DMS 273 (cell line): ENCODE results near the gene AHDC1.

Source experiments
- DNase-seq: peaks from one replicate; lab custom pipeline; 2025; ENCODE audit not compliant: unreplicated experiment; lab: John Stamatoyannopoulos, UW

AHDC1 gene

DNA sequence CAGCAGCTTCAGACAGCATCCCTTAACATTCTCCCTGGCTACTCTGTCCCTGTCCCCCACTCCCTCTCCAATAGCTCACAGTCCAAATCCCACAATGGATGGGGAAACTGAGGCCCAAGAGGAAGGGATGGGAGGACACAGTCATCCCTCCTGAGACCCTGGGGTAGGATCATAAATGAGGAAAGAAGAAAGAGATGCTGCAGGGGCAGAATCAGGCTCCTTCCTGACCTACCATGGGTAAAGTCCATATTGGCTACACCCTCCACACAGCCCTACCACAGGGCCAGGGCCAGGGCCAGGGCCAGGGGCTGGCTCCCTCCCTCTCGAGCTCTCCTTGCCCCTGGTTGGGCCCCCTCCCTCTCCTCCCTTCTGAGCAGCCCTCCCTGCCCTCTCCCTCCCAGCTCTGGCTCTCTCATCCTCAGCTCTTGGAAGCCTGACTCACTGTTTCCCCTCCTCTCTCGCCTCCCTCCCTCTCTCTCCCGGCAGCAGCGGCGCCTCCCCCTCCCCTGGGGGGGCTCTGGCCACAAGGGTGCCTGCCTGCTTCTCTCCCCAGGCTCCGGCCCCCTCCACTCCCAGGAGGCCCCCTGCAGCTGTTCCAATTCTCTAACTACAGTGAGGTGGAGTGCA, 4.9 kb downstream of the AHDC1 start:
- DNase-seq: peak; percentile 70

- DNase-seq: peak; percentile 84
Measured at GRCh38 chr1:27598295-27598687, 5.7 kb downstream of the AHDC1 start.

GRCh38 chr1:27597516-27598294, 6.2 kb downstream of the AHDC1 start:
- DNase-seq: peak; percentile 70

GRCh38 chr1:27596986-27597385, 7.0 kb downstream of the AHDC1 start:
- no peak for DNase-seq

- peak; percentile 28 for DNase-seq
Measured at GRCh38 chr1:27596261-27596660, 7.7 kb downstream of the AHDC1 start.

GRCh38 chr1:27595597-27595996, 8.3 kb downstream of the AHDC1 start:
- no peak for DNase-seq

- peak; percentile 42 for DNase-seq
Measured at GRCh38 chr1:27594564-27595510, 9.1 kb downstream of the AHDC1 start.

- peak; percentile 90 for DNase-seq
Measured at GRCh38 chr1:27593678-27594563, 10.0 kb downstream of the AHDC1 start.

DNA sequence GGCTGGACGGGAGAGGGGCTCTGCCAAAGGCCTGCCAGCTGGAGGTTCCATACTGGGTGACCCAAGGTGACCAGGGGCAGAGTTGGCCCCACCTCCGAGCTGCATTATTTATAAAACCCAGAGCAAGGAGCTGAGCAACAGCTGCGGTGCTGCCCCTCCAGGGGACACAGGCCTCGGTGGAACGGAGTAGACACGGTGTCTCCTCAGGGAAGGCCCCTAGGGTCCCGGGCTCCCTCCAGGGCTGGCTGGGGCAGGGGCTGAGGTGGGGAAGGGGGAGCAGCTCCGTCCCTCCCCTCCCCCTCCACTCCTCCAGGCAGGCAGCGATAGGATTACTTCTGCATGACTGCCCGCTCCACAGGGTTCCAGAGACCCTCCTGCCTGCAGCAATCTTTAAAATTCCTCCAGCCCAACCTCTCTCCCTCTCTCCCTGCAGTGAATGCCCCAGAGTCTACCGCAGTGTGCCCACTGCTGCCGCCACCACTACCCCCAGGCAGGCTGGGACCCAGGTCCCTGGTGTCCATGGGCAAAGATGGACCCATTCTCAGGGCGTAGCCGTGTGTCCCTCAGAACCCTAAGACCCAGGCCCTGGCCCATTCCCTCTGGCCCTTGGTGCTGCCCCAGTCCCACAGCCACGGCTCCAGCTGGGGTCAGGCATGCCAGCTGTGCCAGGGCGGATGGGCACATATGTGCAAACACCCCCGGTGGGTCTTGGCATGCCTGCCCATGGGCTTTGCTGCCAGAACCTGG, 10.8 kb downstream of the AHDC1 start:
- DNase-seq: peak; percentile 57

DNA sequence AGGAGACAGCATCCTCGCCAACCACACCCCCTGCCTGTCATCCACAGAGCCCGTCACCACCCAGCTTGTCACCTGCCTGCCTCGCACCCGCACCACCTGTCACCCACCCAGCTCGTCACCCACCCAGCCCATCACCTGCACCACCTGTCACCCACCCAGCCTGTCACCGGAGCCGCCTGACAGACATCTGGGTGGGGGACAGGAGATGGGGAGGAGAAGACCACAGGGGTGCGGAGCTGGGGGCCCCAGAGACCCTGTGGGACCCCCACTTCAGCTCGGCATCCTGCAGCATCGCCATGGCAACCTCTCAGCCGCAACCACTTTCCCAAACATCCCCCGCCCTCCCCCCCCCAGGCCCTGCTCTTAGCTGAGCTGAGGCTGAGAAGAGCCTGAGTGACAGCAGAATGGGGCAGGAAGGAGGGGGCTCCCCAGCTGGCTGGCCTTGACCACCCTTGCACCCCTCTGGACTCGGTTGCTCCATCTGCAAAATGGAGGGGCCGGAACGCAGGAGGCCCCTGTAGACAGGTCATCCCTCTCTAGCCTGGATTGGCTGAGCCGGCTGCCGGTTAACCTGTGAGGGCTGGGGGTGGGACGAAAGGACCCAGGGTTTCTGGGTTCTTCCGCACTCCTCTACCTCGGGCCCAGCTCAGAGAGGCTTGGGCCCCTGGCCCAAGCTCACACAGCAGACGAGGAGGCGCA, 11.6 kb downstream of the AHDC1 start:
- DNase-seq: no peak

GRCh38 chr1:27591622-27592021, 12.3 kb downstream of the AHDC1 start:
- DNase-seq: peak; percentile 40

GRCh38 chr1:27590917-27591508, 12.9 kb downstream of the AHDC1 start:
- DNase-seq: peak; percentile 62

GRCh38 chr1:27589841-27590426, 14.0 kb downstream of the AHDC1 start:
- DNase-seq: peak; percentile 31

DNA sequence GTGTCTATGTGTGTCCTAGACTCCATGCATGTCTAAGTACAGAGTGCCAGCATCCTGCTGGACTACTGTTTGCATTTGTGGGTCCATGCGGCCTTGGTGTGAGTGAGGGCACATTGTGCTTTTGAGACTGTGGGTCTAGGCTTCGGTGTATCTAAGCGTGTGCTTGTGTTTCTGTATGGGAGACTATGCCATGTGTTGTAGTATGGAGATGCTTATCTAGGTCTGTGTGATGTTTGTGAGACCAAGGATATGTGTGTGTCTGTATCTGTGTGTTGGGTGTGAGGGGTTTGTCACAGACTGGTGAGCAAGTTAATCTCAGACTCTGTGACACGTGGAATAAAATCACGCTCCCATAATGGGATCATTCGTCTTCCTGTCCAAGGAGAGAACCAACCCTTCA, 14.5 kb downstream of the AHDC1 start:
- DNase-seq: no peak

- DNase-seq: no peak
Measured at GRCh38 chr1:27588256-27589232, 15.4 kb downstream of the AHDC1 start.

- DNase-seq: no peak
Measured at GRCh38 chr1:27585684-27586083, 18.3 kb downstream of the AHDC1 start.

- no peak for DNase-seq
Measured at GRCh38 chr1:27584453-27584852, 19.5 kb downstream of the AHDC1 start.
